GM12878 (cell line): ENCODE measurements around the gene PHAF1. TPM values are rescaled to one million over a fixed set of nuclear protein-coding genes. Genes with fewer than 3 reads are reported as not detected.
A peak's percentile ranks its signal among the peaks of the same experiment; 100 is the strongest.

ENCODE experiments used
- ATAC-seq: fragments of 200-7000 bp; cut with Tn5 transposase; 3 replicates; pipeline ENCODE4 v1.9.1; 2020; ENCODE audit warnings: mild to moderate bottlenecking, moderate library complexity
- BruUV-seq: library from RNA; stranded (reverse); fragments of 400-500 nt; replicated peaks from 2 replicates; lab custom pipeline; 2021; lab: Mats Ljungman, UMichigan
- CTCF ChIA-PET: fragments of 300-600 bp; sonication (Branson Sonifier 250); formaldehyde crosslinking; extraction: SDS; loops from one replicate; lab custom pipeline; 2021; ENCODE audit warnings: inconsistent platforms; lab: Yijun Ruan, JAX
- POLR2A ChIA-PET: fragments of 350-600 bp; formaldehyde crosslinking; extraction: SDS; loops from one replicate; lab custom pipeline; 2021; ENCODE audit warnings: inconsistent platforms; lab: Charles Lee
- RAD21 ChIA-PET: fragments of 300-600 bp; sonication (Branson Sonifier 250); formaldehyde crosslinking; loops from one replicate; lab custom pipeline; 2023; ENCODE audit warnings: antibody characterized with exemption; ENCODE audit not compliant: unreplicated experiment; lab: Charles Lee
- SMC1A ChIA-PET: fragments of 300-600 bp; sonication (Branson Sonifier 250); formaldehyde crosslinking; loops from one replicate; lab custom pipeline; 2023; ENCODE audit not compliant: unreplicated experiment, uncharacterized antibody; lab: Charles Lee
- DNase-seq: peaks from one replicate; pipeline ENCODE4 v3.0.0-alpha.2; 2011; ENCODE audit warnings: low read depth, low spot score
- FAIRE-seq: peaks from 3 replicates; lab custom pipeline; 2011; peaks lifted over from hg19 to GRCh38; lab: Jason Lieb, UNC
- H2AFZ ChIP-seq: 2 replicates; pipeline ENCODE4 v1.6.0; 2011; ENCODE audit warnings: low read depth, low read length, control low read depth; ENCODE audit not compliant: control insufficient read depth
- H3K27ac ChIP-seq: 2 replicates; pipeline ENCODE4 v1.5.1; 2011; ENCODE audit warnings: control low read depth; ENCODE audit not compliant: control insufficient read depth, insufficient read depth
- H3K27me3 ChIP-seq, 2 experiments: replicated peaks in 1 of 2; 2 replicates each; pipeline versions ENCODE4 v1.6.0 to v1.6.1; 2011; ENCODE audit warnings: low read length in 1 of 2; ENCODE audit not compliant: control insufficient read depth in 2 of 2, insufficient read depth in 2 of 2
- H3K36me3 ChIP-seq, 2 experiments: 2 replicates each; pipeline ENCODE4 v1.5.1; 2011; ENCODE audit warnings: low read length in 1 of 2; ENCODE audit not compliant: control insufficient read depth in 2 of 2, insufficient read depth in 2 of 2
- H3K4me1 ChIP-seq: 2 replicates; pipeline ENCODE4 v1.6.1; 2011; ENCODE audit warnings: mild to moderate bottlenecking, low read length, moderate library complexity, mixed read lengths; ENCODE audit not compliant: control insufficient read depth, insufficient read depth
- H3K4me2 ChIP-seq: 2 replicates; pipeline ENCODE4 v1.6.0; 2011; ENCODE audit warnings: control low read depth; ENCODE audit not compliant: control insufficient read depth, insufficient read depth
- H3K4me3 ChIP-seq: fragments of 200-600 bp; sonication (generic); 2 replicates; pipeline ENCODE4 v1.5.1; 2016
- H3K79me2 ChIP-seq: 2 replicates; pipeline ENCODE4 v1.6.0; 2011; ENCODE audit warnings: low read length; ENCODE audit not compliant: control insufficient read depth, insufficient read depth
- H3K9ac ChIP-seq: 2 replicates; pipeline ENCODE4 v1.8.0; 2011; ENCODE audit warnings: low read length, control low read depth, mixed read lengths; ENCODE audit not compliant: control insufficient read depth, insufficient read depth
- H3K9me3 ChIP-seq: replicated peaks from 3 replicates; pipeline ENCODE4 v1.5.1; 2011; ENCODE audit warnings: mild to moderate bottlenecking, low read length; ENCODE audit not compliant: control insufficient read depth, insufficient read depth
- H4K20me1 ChIP-seq: 2 replicates; pipeline ENCODE4 v1.6.0; 2011; ENCODE audit not compliant: control insufficient read depth, insufficient read depth
- CREB1 ChIP-seq: IDR thresholded peaks from 2 replicates; pipeline ENCODE4 v1.6.1; 2012; ENCODE audit warnings: low read depth, mild to moderate bottlenecking, inconsistent platforms
- NFXL1 ChIP-seq: fragments of 450-650 bp; IDR thresholded peaks from 2 replicates; pipeline ENCODE4 v1.6.1; 2017; ENCODE audit warnings: antibody characterized with exemption, mild to moderate bottlenecking, borderline replicate concordance
- POU2F2 ChIP-seq: IDR thresholded peaks from 3 replicates; pipeline ENCODE4 v1.6.1; 2011; ENCODE audit warnings: low read depth, mild to moderate bottlenecking, low read length, borderline replicate concordance
- ZBTB4 ChIP-seq: fragments of 450-650 bp; formaldehyde crosslinking; IDR thresholded peaks from 2 replicates; pipeline ENCODE4 v1.4.0; 2022; ENCODE audit warnings: mild to moderate bottlenecking, moderate library complexity
- in situ Hi-C: fragments of 300-500 bp; cut with MboI; formaldehyde crosslinking; loops from 9 replicates; pipeline ENCODE4 v1.14.3; 2018; ENCODE audit warnings: mixed read lengths
- intact Hi-C: fragments of 100-400 bp; cut with micrococcal nuclease; formaldehyde crosslinking; loops from one replicate; pipeline ENCODE4 v1.14.2; 2022; ENCODE audit not compliant: unreplicated experiment
- polyA plus RNA-seq, 11 experiments: library from polyadenylated mRNA; depleted of rRNA in 4 of 11; unstranded in 6 of 11; stranded (reverse) in 5 of 11; fragments of >200 nt; fragmentation: Nextera tagmentation in 4 of 11; fragmentation: Illumina TruSeq in 1 of 11; extraction: Ambion mirVana in 4 of 11; extraction: Trizol in 1 of 11; gene quantifications; 1 replicate in 1 of 11; 2 replicates in 10 of 11; pipeline versions ENCODE4 v1.2.1 to v1.2.3, GENCODE V29; 2011 to 2016; ENCODE audit warnings: inconsistent platforms in 2 of 11, missing spikeins in 2 of 11, low read depth in 1 of 11
- total RNA-seq, 4 experiments: library from RNA; depleted of rRNA in 3 of 4; stranded (reverse); fragments of >200 nt in 3 of 4; fragmentation: Illumina TruSeq in 1 of 4; extraction: Trizol in 1 of 4; gene quantifications; 2 replicates each; pipeline versions ENCODE4 v1.2.1 to v1.2.3, GENCODE V29; 2013 to 2021
- TF ChIP-seq, protein P1 (sequence below): IDR thresholded peaks from 2 replicates; pipeline ENCODE4 v1.6.1; 2011; ENCODE audit warnings: borderline replicate concordance, low read depth, mild to moderate bottlenecking, moderate library complexity, mixed read lengths, low read length; ENCODE audit not compliant: insufficient read depth; ENCODE audit errors: extremely low read length
- TF ChIP-seq, protein P2 (sequence below): IDR thresholded peaks from 2 replicates; pipeline ENCODE4 v1.6.1; 2012; ENCODE audit warnings: improper control_type of control experiment, low read depth, low read length; ENCODE audit not compliant: insufficient replicate concordance

Gene PHAF1
- total and polyA plus RNA-seq, 10 of the 15 experiments (the other 5 are each of a cell fraction or from before 2014, with no cell fraction given): 4.5 to 20.9 (median 14.9) TPM

DNA sequence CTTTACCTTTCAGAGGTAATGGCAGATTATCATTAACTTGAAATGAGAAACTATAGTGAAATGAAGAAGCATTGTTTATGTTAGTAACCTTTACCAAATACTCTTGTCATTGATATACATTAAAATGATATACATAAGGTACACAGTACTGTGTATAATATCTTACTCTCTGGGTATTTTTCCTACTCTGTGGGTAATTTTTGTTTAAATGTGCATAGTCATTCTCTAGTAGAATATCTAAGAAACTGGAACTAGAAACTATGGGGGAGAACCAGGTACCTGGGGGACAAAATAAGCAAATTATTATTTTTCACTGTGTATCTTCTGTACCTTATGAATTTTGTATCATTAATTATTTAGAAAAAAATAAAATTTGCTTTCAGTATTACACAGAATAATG is 20.6 kb upstream of the PHAF1 start:
- Histone ChIP-seq H3K4me2 (0 out of 2 replicates have a peak overlapping the region, but pooled peaks have one; percentile 9), H3K4me1 (peaks cover 19% of the 10 kb centered on the region), H2AFZ (no peak overlapping the region), H3K79me2 (peaks cover 3% of the 10 kb centered on the region), H3K9ac (no peak overlapping the region), H3K4me3 (no peak overlapping the region), H3K27me3 (no peaks in the 10 kb centered on the region), H3K27ac (peak overlapping the region; percentile 30), H3K36me3 (peaks cover 4% of the 10 kb centered on the region in 2 experiments; a peak in 3 of 4 replicates), H4K20me1 (no peaks in the 10 kb centered on the region), H3K9me3 (no peaks in the 10 kb centered on the region)
- SMC1A ChIA-PET: interaction anchor here (0.8 kb wide), 1 partner anchor 45 kb away, joined by 3 read pairs; no protein-coding TSS in a partner anchor
- RAD21 ChIA-PET: no interaction called here
- FAIRE-seq (no peak), ATAC-seq (no peak), DNase-seq (no peak)
- TF ChIP-seq CREB1: no peak
- TF ChIP-seq, protein P1, sequence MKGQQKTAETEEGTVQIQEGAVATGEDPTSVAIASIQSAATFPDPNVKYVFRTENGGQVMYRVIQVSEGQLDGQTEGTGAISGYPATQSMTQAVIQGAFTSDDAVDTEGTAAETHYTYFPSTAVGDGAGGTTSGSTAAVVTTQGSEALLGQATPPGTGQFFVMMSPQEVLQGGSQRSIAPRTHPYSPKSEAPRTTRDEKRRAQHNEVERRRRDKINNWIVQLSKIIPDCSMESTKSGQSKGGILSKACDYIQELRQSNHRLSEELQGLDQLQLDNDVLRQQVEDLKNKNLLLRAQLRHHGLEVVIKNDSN: no peak
- TF ChIP-seq NFXL1: no peak
- TF ChIP-seq POU2F2: no peak
- TF ChIP-seq, protein P2, sequence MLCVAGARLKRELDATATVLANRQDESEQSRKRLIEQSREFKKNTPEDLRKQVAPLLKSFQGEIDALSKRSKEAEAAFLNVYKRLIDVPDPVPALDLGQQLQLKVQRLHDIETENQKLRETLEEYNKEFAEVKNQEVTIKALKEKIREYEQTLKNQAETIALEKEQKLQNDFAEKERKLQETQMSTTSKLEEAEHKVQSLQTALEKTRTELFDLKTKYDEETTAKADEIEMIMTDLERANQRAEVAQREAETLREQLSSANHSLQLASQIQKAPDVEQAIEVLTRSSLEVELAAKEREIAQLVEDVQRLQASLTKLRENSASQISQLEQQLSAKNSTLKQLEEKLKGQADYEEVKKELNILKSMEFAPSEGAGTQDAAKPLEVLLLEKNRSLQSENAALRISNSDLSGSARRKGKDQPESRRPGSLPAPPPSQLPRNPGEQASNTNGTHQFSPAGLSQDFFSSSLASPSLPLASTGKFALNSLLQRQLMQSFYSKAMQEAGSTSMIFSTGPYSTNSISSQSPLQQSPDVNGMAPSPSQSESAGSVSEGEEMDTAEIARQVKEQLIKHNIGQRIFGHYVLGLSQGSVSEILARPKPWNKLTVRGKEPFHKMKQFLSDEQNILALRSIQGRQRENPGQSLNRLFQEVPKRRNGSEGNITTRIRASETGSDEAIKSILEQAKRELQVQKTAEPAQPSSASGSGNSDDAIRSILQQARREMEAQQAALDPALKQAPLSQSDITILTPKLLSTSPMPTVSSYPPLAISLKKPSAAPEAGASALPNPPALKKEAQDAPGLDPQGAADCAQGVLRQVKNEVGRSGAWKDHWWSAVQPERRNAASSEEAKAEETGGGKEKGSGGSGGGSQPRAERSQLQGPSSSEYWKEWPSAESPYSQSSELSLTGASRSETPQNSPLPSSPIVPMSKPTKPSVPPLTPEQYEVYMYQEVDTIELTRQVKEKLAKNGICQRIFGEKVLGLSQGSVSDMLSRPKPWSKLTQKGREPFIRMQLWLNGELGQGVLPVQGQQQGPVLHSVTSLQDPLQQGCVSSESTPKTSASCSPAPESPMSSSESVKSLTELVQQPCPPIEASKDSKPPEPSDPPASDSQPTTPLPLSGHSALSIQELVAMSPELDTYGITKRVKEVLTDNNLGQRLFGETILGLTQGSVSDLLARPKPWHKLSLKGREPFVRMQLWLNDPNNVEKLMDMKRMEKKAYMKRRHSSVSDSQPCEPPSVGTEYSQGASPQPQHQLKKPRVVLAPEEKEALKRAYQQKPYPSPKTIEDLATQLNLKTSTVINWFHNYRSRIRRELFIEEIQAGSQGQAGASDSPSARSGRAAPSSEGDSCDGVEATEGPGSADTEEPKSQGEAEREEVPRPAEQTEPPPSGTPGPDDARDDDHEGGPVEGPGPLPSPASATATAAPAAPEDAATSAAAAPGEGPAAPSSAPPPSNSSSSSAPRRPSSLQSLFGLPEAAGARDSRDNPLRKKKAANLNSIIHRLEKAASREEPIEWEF: no peak
- no peak for TF ChIP-seq ZBTB4 (CRISPR knock-in tag)
- in situ Hi-C loops: no loop called here
- intact Hi-C loops: no loop called here
- no TSS peak for BruUV-seq
- CTCF ChIA-PET: interaction anchor here (1.2 to 2.6 kb wide), 2 partner anchors 14 to 71 kb away, joined by 6 to 11 read pairs; no protein-coding TSS in a partner anchor
- POLR2A ChIA-PET: no interaction called here
